Stromal cell of bone marrow (primary cell): ENCODE results near the gene IL2RG.

Source experiments
- DNase-seq: peaks from one replicate; pipeline ENCODE4 v3.0.0-alpha.2; 2012; ENCODE audit warnings: low read depth

The IL2RG gene

DNA sequence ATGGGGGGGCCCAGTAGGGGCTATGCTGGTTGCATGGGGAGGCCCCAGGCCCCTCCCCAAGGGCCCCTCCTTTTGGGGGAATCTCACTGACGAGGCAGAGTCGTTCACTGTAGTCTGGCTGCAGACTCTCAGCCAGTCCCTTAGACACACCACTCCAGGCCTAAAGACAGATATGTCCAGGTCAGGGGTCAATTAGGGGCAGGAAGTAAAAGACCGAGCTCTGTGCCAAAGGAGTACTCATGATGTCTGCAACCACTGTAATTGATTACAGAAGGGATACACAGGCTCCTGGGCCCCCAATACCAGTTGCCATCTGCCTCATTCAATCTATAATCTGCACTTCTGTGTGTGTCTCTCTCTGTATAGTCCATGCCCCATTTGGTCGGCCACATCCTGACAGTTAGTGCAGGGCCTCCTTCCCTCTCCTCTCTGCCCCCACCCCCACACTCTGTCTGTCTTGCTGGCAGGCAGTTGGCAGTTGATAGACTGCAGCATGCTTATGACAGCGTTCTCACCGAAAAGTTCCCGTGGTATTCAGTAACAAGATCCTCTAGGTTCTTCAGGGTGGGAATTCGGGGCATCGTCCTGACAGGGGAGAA, 3.5 kb downstream of the IL2RG start:
- DNase-seq, result no peak

- DNase-seq, result no peak
Observed at GRCh38 chrX:71107245-71107644, 4.1 kb downstream of the IL2RG start.

- DNase-seq, result no peak
Observed at GRCh38 chrX:71106427-71106826, 5.0 kb downstream of the IL2RG start, which contains the start of gene CXorf65. Gene CXorf65 (minus strand): TSS chrX:71106740. CDS start chrX:71106556, 184 bp downstream.

GRCh38 chrX:71105628-71106027, 5.7 kb downstream of the IL2RG start:
- no peak for DNase-seq

- DNase-seq, result no peak
Observed at GRCh38 chrX:71103110-71103983, 8.0 kb downstream of the IL2RG start.

- no peak for DNase-seq
Observed at GRCh38 chrX:71102292-71102691, 9.1 kb downstream of the IL2RG start.

DNA sequence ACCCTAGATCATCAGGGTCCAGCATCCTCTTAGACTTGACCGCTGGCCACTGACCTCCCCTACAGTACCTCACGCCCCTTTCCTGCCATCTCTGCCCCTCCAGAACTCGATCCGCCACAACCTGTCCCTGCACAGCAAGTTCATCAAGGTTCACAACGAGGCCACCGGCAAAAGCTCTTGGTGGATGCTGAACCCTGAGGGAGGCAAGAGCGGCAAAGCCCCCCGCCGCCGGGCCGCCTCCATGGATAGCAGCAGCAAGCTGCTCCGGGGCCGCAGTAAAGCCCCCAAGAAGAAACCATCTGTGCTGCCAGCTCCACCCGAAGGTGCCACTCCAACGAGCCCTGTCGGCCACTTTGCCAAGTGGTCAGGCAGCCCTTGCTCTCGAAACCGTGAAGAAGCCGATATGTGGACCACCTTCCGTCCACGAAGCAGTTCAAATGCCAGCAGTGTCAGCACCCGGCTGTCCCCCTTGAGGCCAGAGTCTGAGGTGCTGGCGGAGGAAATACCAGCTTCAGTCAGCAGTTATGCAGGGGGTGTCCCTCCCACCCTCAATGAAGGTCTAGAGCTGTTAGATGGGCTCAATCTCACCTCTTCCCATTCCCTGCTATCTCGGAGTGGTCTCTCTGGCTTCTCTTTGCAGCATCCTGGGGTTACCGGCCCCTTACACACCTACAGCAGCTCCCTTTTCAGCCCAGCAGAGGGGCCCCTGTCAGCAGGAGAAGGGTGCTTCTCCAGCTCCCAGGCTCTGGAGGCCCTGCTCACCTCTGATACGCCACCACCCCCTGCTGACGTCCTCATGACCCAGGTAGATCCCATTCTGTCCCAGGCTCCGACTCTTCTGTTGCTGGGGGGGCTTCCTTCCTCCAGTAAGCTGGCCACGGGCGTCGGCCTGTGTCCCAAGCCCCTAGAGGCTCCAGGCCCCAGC, 10.5 kb downstream of the IL2RG start:
- DNase-seq, result no peak

DNA sequence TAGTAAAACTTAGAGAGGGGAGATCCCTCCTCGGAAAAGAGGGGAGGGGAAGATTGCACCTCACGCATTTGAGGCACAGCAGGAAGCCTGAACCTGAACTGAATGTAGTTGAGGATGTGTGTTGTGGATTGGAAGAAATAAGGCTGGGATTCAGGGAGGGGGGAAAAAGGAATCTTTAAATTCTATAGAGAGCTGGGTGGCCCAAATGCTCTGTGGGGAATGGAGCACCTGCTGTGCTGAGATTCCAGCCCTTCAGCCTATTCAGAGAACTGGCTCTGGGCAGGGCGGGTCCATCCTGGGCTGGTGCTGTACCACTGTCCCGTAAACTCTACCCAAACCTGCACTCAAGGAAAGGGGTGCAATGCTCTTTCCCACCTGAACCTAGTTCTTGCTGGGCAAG, 11.6 kb downstream of the IL2RG start:
- DNase-seq, result no peak

GRCh38 chrX:71098951-71099506, 12.3 kb downstream of the IL2RG start:
- DNase-seq, result no peak

DNA sequence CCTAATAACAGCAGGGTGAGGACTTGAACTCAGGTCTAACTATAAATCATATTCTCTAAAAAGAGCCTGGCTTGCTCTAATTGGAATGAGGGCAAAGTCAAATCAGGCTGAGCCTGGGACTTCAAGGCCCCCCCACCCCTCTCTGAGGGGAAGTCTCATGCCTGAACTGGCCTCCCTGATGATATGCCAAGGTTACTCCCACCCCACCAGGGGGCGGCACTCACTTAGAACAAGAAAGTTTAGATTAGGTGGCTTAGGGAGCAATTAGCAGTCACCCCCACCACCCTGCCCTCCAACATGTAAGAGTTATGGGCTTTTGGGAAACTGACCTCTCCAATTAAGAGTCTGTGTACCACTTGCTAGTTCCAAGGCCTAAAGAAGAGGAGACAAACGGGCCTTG, 13.1 kb downstream of the IL2RG start:
- no peak for DNase-seq

DNA sequence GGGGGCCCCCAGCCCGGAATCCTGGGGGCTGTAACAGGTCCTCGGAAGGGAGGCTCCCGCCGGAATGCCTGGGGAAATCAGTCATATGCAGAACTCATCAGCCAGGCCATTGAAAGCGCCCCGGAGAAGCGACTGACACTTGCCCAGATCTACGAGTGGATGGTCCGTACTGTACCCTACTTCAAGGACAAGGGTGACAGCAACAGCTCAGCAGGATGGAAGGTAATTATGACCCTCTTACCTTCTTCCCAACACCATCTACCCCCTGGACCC, 14.7 kb downstream of the IL2RG start:
- DNase-seq, result no peak

GRCh38 chrX:71095981-71096759, 15.2 kb downstream of the IL2RG start:
- no peak for DNase-seq

DNA sequence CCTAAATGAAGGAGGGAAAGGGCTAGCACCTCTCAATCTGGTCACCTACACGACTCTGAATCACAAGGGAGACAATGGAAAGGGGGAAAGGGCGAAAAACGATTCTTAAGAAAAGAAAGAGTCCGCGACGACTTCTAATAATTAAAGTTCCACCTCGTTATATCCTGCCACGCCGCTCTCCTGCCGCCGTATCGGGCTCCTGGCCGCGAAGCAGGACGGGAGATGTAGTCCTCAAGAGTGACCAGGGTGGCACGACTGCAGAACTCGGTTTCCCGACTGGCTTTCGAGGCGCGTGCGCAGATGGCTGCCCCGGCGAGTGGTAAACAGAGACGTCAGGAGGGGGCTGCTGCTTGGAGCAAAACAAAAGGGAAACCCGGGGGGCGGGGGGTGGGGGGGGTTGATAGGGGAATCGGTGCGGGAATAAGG, 15.8 kb downstream of the IL2RG start, which contains the start of gene FOXO4:
FOXO4 (plus strand) TSS at position 297 of the 426 bp plus-strand sequence. CDS start 678 bp downstream, outside the sequence.
- peak; percentile 67 for DNase-seq

DNA sequence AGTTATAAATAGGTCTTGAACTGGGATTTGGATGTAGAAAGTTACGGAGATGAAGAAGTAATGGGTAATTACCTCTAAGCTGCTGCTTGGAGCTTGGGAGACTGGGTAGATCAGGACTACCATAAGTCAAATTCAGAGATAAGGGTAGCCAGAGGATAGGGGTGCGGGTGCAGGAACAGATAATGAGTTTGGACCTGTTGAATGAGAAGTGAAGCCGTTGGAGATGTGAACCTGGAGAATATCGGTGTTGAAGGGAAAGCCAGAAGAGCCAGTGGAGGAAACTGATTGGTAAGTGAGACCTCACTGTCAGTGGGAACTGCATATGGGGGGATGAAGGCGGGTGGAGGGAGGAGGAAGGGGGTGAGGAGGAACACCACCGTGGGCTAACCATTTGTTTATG, 16.3 kb downstream of the IL2RG start:
- no peak for DNase-seq

GRCh38 chrX:71091263-71091662, 20.1 kb downstream of the IL2RG start:
- DNase-seq, result no peak

DNA sequence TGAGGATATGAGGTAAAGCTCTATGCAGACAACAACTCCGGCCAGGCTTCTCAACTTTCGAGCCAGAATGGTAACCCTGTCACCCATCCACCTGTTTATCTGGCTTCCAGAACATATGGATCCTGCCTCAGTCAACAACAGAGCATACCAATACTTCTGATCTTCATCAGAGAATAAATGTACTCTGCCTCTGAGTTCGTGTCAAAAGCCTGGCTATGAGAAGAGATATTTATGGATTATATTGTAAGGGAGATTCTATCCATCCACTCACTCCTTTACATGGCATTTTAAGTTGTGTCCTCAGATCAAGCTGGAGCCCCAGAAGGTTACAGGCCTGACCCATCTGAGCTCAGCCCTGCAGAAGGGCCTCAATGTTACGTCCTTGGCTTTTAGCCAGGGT, 25.5 kb downstream of the IL2RG start:
- no peak for DNase-seq

GRCh38 chrX:71082822-71083221, 28.6 kb downstream of the IL2RG start:
- no peak for DNase-seq

- no peak for DNase-seq
Observed at GRCh38 chrX:71082124-71082647, 29.2 kb downstream of the IL2RG start.

GRCh38 chrX:71081330-71082123, 29.9 kb downstream of the IL2RG start:
- peak; percentile 23 for DNase-seq

GRCh38 chrX:71070531-71070930, 40.8 kb downstream of the IL2RG start:
- no peak for DNase-seq
